ENCODE results near the gene DAPK1. TPM values are rescaled to one million over a fixed set of nuclear protein-coding genes. Genes with fewer than 3 reads are reported as not detected.

DAPK1 gene
- total RNA-seq, 1 donor from 2014 or later = 29.5 TPM

DNA sequence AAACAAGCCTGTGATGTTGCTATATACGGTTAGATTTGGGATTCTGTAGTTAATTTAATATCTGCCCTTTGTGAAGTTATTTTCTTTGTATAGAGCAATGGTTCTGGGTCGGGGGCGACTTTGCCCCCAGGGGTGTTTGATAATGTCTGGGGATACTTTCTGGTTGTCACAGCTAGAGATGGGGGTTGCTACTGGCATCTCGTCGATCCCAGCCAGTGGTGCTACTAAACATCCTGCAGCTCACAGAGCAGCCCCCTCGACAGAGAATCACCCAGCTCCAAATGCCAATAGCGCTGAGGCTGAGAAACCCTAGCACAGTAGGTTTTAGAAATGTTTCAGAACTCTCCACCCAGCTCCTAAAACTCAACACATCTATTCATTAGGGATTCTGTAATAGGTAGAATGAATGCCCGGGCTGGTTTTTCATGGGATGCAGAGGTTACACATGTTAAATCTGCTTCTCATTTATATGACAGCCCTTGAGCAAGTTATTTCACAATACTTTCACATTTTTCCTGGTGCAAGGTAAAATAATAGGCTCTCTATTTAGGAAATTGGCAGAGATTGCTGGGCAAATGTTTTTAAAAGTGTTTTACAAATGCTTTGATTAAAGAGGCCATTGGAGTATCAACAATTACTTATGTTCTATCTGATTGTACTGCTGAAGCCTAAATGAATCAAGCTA, 153.1 kb downstream of the DAPK1 start:
- Histone ChIP-seq H3K9ac (no peak overlapping the region), H3K4me1 (no peaks in the 10 kb centered on the region), H3K79me2 (ENCODE audit: low read depth) (no peaks in the 10 kb centered on the region), H3K9me3 (ENCODE audit: low read depth) (no peaks in the 10 kb centered on the region), H3K27me3 (no peaks in the 10 kb centered on the region), H3K27ac (no peak overlapping the region), H4K20me1 (ENCODE audit: low read depth) (no peaks in the 10 kb centered on the region), H3K4me3 (no peak overlapping the region), H2AFZ (replicated peaks) (no peak overlapping the region), H3K36me3 (no peaks in the 10 kb centered on the region), H3K4me2 (no peak overlapping the region), H3F3A (ENCODE audit: low read depth) (no peaks in the 10 kb centered on the region)
- Mint-ChIP-seq H3K27me3 (ENCODE audit: insufficient read depth, low read depth) (no peaks in the 10 kb centered on the region), H3K9me3 (no peaks in the 10 kb centered on the region), H3K4me1 (no peaks in the 10 kb centered on the region), H3K36me3 (peaks cover 21% of the 10 kb centered on the region), H3K4me3 (no peak overlapping the region), H3K27ac (no peak overlapping the region)
- no peak for DNase-seq (ENCODE audit: low spot score)
- TF ChIP-seq, protein P1, sequence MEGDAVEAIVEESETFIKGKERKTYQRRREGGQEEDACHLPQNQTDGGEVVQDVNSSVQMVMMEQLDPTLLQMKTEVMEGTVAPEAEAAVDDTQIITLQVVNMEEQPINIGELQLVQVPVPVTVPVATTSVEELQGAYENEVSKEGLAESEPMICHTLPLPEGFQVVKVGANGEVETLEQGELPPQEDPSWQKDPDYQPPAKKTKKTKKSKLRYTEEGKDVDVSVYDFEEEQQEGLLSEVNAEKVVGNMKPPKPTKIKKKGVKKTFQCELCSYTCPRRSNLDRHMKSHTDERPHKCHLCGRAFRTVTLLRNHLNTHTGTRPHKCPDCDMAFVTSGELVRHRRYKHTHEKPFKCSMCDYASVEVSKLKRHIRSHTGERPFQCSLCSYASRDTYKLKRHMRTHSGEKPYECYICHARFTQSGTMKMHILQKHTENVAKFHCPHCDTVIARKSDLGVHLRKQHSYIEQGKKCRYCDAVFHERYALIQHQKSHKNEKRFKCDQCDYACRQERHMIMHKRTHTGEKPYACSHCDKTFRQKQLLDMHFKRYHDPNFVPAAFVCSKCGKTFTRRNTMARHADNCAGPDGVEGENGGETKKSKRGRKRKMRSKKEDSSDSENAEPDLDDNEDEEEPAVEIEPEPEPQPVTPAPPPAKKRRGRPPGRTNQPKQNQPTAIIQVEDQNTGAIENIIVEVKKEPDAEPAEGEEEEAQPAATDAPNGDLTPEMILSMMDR (IDR thresholded peaks at IDR 0.05) = no peak
- TF ChIP-seq EZH2phosphoT487 (IDR thresholded peaks at IDR 0.05) = no peak
- no peak for TF ChIP-seq EZH2 (IDR thresholded peaks at IDR 0.05)

DNA sequence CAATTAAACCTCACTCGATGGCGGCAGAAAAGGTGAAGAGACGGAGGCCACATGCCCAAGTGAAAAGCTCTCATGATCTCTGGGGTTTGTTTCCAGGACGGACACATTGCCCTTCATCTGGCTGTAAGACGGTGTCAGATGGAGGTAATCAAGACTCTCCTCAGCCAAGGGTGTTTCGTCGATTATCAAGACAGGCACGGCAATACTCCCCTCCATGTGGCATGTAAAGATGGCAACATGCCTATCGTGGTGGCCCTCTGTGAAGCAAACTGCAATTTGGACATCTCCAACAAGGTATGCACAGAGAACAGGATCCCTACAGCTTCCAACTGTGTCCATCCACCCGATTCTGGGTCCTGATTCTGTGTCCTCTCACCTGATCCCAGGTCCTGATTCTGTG, 153.8 kb downstream of the DAPK1 start:
- H3K9ac ChIP-seq = no peak overlapping the region
- no peak overlapping the region for H3K4me2 ChIP-seq
- Mint-ChIP-seq H3K27ac (no peak overlapping the region), H3K36me3 (peaks cover 19% of the 10 kb centered on the region), H3K9me3 (no peaks in the 10 kb centered on the region), H3K27me3 (ENCODE audit: insufficient read depth, low read depth) (no peaks in the 10 kb centered on the region), H3K4me3 (no peak overlapping the region), H3K4me1 (peaks cover 3% of the 10 kb centered on the region)
- TF ChIP-seq EZH2phosphoT487 (IDR thresholded peaks at IDR 0.05) (no peak), EZH2 (IDR thresholded peaks at IDR 0.05) (no peak)
- TF ChIP-seq, protein P1 (IDR thresholded peaks at IDR 0.05) = no peak
- H3K4me1 ChIP-seq = no peaks in the 10 kb centered on the region
- H3K79me2 ChIP-seq (ENCODE audit: low read depth) = no peaks in the 10 kb centered on the region
- no peaks in the 10 kb centered on the region for H3K27me3 ChIP-seq
- no peaks in the 10 kb centered on the region for H4K20me1 ChIP-seq (ENCODE audit: low read depth)
- no peak overlapping the region for H2AFZ ChIP-seq (replicated peaks)
- DNase-seq (ENCODE audit: low spot score) = no peak
- no peaks in the 10 kb centered on the region for H3K9me3 ChIP-seq (ENCODE audit: low read depth)
- no peak overlapping the region for H3K4me3 ChIP-seq
- no peaks in the 10 kb centered on the region for H3F3A ChIP-seq (ENCODE audit: low read depth)
- no peaks in the 10 kb centered on the region for H3K36me3 ChIP-seq
- no peak overlapping the region for H3K27ac ChIP-seq

DNA sequence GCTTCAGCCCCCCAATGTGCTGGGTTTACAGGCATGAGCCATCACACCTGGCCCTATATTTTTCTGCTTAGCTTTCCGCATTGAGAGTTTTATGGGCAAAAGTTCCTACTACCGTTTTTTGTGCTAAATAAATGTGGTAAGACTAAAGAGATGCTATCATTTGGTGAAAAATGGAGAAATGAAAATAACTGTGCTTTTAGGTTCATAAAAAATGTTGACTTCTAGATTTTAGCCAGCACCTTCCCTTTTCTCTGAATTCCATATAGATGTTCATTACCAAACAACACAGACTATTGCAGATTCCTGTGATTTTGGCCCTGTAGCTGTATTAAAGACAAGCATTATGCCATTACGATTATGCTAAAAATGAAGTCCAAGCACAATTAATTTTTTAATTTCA, 156.3 kb downstream of the DAPK1 start:
- Histone ChIP-seq H3K27ac (no peak overlapping the region), H3K9ac (no peak overlapping the region), H3K79me2 (ENCODE audit: low read depth) (no peaks in the 10 kb centered on the region), H3K4me1 (no peaks in the 10 kb centered on the region), H3F3A (ENCODE audit: low read depth) (no peaks in the 10 kb centered on the region), H2AFZ (replicated peaks) (no peak overlapping the region), H3K9me3 (ENCODE audit: low read depth) (no peaks in the 10 kb centered on the region), H3K4me3 (no peak overlapping the region), H3K36me3 (no peaks in the 10 kb centered on the region), H3K27me3 (no peaks in the 10 kb centered on the region), H4K20me1 (ENCODE audit: low read depth) (no peaks in the 10 kb centered on the region), H3K4me2 (no peak overlapping the region)
- Mint-ChIP-seq H3K4me1 (peaks cover 21% of the 10 kb centered on the region), H3K36me3 (peaks cover 29% of the 10 kb centered on the region), H3K27ac (no peak overlapping the region), H3K9me3 (no peaks in the 10 kb centered on the region), H3K27me3 (ENCODE audit: insufficient read depth, low read depth) (no peaks in the 10 kb centered on the region), H3K4me3 (no peak overlapping the region)
- DNase-seq (ENCODE audit: low spot score) = no peak
- TF ChIP-seq, protein P1 (IDR thresholded peaks at IDR 0.05) = no peak
- TF ChIP-seq EZH2phosphoT487 (IDR thresholded peaks at IDR 0.05) = no peak
- TF ChIP-seq EZH2 (IDR thresholded peaks at IDR 0.05) = no peak

Data from neural progenitor cell (in vitro differentiated cells).